Ovary (tissue), 9 donors: ENCODE data around the gene SPACA9. TPM values are rescaled to one million over a fixed set of nuclear protein-coding genes. Genes with fewer than 3 reads are reported as not detected.

Experiments used
- DNase-seq, 5 donors: peaks; one replicate each; pipeline ENCODE4 v3.0.0-alpha.2; 2019 to 2020
- H3K27ac ChIP-seq, 2 donors: fragments of 200-600 bp; one replicate each; pipeline versions ENCODE4 v1.5.1 to v1.8.0; 2019 to 2022
- H3K27me3 ChIP-seq: fragments of 200-600 bp; one replicate; pipeline ENCODE4 v1.8.0; 2022
- H3K36me3 ChIP-seq: fragments of 200-600 bp; sonication (generic); one replicate; pipeline ENCODE4 v1.5.1; 2019
- H3K4me1 ChIP-seq: one replicate; pipeline ENCODE4 v1.8.1; 2013; ENCODE audit warnings: mild to moderate bottlenecking, moderate library complexity; ENCODE audit not compliant: insufficient read depth
- H3K4me3 ChIP-seq: fragments of 200-600 bp; sonication (generic); one replicate; pipeline ENCODE4 v1.5.1; 2017
- H3K9me3 ChIP-seq, 2 donors: fragments of 200-600 bp in 1 of 2; sonication (generic) in 1 of 2; one replicate each; pipeline versions ENCODE4 v1.5.1 to v1.8.1; 2013 to 2019; ENCODE audit warnings: mild to moderate bottlenecking in 1 of 2, moderate library complexity in 1 of 2
- EP300 ChIP-seq: sonication (generic); formaldehyde crosslinking; IDR thresholded peaks from one replicate; pipeline ENCODE4 v1.6.1; 2017; ENCODE audit warnings: antibody characterized with exemption
- POLR2A ChIP-seq: fragments of 450-650 bp; IDR thresholded peaks from one replicate; pipeline ENCODE4 v1.6.1; 2017; ENCODE audit warnings: antibody characterized with exemption, mild to moderate bottlenecking, moderate library complexity
- WGBS, 3 donors: extraction: QIAGEN DNeasy Blood & Tissue Kit in 1 of 3; methylation state at CpG; one replicate each; pipeline versions ENCODE4 v1.1.5 to v1.1.7; 2013 to 2017; 5-methylcytosine and 5-hydroxymethylcytosine counted together
- intact Hi-C, 4 donors: fragments of 100-400 bp; cut with DNase I; formaldehyde crosslinking; loops; one replicate each; pipeline versions ENCODE4 v1.11.0 to v1.15.1; 2022 to 2023
- polyA plus RNA-seq, 2 donors: library from polyadenylated mRNA; stranded (reverse); fragments of 200-250 nt in 1 of 2; fragments of 350-450 nt in 1 of 2; fragmentation: Illumina TruSeq in 1 of 2; extraction: RNeasy Lipid Tissue Mini Kit (QIAGEN cat#74804) in 1 of 2; gene quantifications; one replicate each; pipeline ENCODE4 v1.2.3, GENCODE V29; 2013 to 2014
- total RNA-seq, 7 donors: library from RNA; depleted of rRNA in 2 of 7; stranded (reverse); fragments of >200 nt in 2 of 7; fragmentation: NEBNext Ultra II Directional in 3 of 7; extraction: Animal tissue kit (Norgen Biotek cat#: 25700) in 3 of 7; gene quantifications; one replicate each; pipeline versions ENCODE4 v1.1.0 to v1.2.4, GENCODE V29; 2016 to 2023
- TF ChIP-seq, protein P1 (sequence below), 3 donors: fragments of 450-650 bp in 2 of 3; fragments of 200-600 bp in 1 of 3; IDR thresholded peaks; one replicate each; pipeline versions ENCODE4 v1.5.1 to v1.8.0; 2016 to 2022; ENCODE audit warnings: antibody characterized with exemption in 3 of 3, mild to moderate bottlenecking in 1 of 3
- donor health status: DM: no; HTN: no; CAD: no; lungs with moderate emphysema.
- donor health status: DM: no; HTN: no; CAD: no.
- donor health status: Bipolar disorder and iron deficiency.
- donor health status: DM: yes; HTN: yes; CAD: no.
- donor health status: DM: no; HTN: no; CAD: no.
- donor health status: DM: yes; HTN: yes; CAD: no.

SPACA9 gene
- total and polyA plus RNA-seq, 9 donors, result 4.6 to 22.4 (median 8.6) TPM

DNA sequence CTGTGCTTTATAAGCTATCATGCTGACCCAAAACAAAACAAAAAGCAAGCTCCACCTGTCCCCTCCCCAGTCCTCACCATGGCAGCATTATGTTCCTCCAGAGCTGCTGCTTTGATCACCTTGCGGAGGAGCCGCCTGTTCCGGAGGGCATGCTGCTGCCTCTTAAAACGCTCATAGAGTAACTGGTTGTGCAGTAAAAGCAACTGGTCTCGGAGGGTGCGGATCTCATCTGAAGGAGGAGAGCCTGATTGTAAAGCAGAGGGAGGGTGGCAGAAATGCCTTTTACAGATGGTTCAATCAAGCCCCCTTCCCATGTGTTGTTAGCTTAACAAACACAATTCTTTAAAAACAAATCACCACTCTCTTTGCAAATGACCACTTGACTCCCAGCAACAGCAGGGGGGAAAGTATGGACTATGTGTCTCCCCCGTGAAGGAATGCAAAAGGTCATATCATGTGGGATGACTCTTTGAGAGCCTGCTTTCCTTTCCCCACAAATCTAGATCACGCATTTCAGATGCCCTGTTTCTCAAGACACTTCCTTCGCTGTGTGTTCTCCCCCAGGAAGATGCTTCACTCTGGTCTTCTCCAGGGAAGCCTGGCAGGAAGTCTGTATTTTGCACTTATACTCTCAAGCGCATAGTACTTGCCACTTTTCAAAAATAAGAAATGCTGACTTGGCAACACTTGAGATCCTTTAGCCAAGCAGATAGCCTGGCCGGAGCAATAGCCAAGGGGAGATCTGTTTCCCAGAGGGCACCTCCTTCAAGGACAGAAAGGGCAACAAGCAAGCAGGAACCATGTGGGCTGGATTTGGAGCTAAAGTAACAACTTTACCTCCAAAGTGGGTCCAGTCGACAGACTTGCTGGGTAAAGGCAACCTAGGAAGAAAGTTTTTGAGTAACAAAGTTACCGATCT is 25.1 kb downstream of the SPACA9 start:
- Histone ChIP-seq H3K36me3 (no peaks in the 10 kb centered on the region), H3K9me3 (no peaks in the 10 kb centered on the region), H3K27me3 (no peaks in the 10 kb centered on the region), H3K4me1 (no peaks in the 10 kb centered on the region), H3K27ac (no peak overlapping the region), H3K4me3 (no peak overlapping the region)
- TF ChIP-seq, protein P1, sequence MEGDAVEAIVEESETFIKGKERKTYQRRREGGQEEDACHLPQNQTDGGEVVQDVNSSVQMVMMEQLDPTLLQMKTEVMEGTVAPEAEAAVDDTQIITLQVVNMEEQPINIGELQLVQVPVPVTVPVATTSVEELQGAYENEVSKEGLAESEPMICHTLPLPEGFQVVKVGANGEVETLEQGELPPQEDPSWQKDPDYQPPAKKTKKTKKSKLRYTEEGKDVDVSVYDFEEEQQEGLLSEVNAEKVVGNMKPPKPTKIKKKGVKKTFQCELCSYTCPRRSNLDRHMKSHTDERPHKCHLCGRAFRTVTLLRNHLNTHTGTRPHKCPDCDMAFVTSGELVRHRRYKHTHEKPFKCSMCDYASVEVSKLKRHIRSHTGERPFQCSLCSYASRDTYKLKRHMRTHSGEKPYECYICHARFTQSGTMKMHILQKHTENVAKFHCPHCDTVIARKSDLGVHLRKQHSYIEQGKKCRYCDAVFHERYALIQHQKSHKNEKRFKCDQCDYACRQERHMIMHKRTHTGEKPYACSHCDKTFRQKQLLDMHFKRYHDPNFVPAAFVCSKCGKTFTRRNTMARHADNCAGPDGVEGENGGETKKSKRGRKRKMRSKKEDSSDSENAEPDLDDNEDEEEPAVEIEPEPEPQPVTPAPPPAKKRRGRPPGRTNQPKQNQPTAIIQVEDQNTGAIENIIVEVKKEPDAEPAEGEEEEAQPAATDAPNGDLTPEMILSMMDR (IDR thresholded peaks at IDR 0.05), result no peak
- no peak for TF ChIP-seq POLR2A
- intact Hi-C loops, result loop anchor here in 2 of 4 donors (10.0 kb wide), 2 partner anchors 99 to 239 kb away; partner anchors contain the start of gene DDX31 (in 1 of the 2)
- DNase-seq, result no peak
- WGBS, 3 donors, result 66 to 76% (median 74%) methylated on average over 13 of the region's 13 CpGs

DNA sequence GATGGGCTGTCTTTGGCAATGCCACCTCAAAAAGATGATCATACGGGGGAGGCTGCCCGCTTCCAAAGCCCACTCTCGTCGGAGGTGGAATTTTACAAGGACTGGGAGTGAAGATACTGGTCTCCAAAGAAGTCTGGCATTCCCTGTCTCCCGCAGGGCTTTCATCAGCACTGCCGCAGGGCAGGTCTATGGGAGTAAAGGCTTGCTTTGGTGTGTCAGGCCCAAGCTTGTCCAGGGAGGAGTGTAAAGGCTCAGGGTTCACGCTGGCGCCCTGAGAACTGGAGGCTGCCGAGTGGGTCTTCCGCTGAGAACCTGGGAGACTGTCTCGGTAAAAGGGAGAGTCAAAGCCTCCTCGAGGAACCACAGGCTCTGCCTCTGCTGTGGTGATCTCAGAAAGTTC is 27.0 kb downstream of the SPACA9 start:
- intact Hi-C loops, result loop anchor here in 2 of 4 donors (10.0 kb wide), 2 partner anchors 101 to 241 kb away; partner anchors contain the start of gene DDX31 (in 1 of the 2)
- 86 to 89% (median 87%) methylated on average over 12 of the region's 12 CpGs for WGBS, 3 donors

DNA sequence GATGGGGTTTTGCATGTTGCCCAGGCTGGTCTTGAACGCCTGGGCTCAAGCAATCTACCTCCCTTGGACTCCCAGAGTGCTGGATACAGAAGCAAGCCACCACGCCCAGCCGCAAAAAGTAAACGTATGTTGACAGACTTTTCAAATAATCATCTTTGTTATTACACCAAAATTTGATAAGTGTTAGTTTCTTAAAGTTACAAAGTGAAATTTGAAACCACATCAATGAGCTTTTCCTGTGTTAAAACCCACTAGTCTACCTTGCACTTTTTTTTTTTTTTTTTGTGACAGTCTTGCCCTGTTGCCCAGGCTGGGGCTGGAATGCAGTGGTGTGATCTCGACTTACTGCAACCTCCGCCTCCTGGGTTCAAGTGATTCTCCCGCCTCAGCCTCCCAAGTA is 29.9 kb downstream of the SPACA9 start:
- intact Hi-C loops, result loop anchor here in 2 of 4 donors (2.0 to 10.0 kb wide), 3 partner anchors 48 to 244 kb away; partner anchors contain the start of gene DDX31 (in 1 of the 2)
- H3K36me3 ChIP-seq, result no peaks in the 10 kb centered on the region
- WGBS, 3 donors, result 85 to 90% (median 88%) methylated on average over 7 of the region's 7 CpGs

More for the DNA sequence above, 27.0 kb downstream of the SPACA9 start:
- H3K27me3 ChIP-seq, result no peaks in the 10 kb centered on the region
- no peaks in the 10 kb centered on the region for H3K4me1 ChIP-seq
- H3K36me3 ChIP-seq, result no peaks in the 10 kb centered on the region
- TF ChIP-seq EP300 (no peak), POLR2A (no peak)
- TF ChIP-seq, protein P1 (IDR thresholded peaks at IDR 0.05), result no peak
- H3K9me3 ChIP-seq, result no peaks in the 10 kb centered on the region
- no peak for DNase-seq
- no peak overlapping the region for H3K4me3 ChIP-seq
- no peak overlapping the region for H3K27ac ChIP-seq

DNA sequence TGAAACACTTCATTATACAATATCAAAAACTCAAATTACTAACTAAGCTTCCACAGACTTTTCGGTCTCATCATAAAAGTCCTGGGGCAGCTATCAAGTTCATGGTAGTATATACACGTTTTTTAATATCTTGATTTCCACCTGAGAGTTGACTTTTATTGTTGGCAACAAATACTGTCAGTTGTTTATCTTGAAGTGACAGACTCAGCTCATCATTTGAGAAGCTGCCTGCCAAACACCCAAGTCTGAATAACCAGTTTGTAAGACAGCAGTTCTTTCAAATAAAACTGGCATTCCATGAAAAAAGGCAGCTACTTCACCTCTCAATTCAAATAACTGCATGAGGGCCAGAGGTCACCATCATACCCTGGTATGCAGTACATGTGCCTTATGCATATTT is 30.6 kb downstream of the SPACA9 start:
- DNase-seq, result no peak
- no peaks in the 10 kb centered on the region for H3K36me3 ChIP-seq
- no peak overlapping the region for H3K27ac ChIP-seq
- 79 to 83% (median 82%) methylated on average over 2 of the region's 2 CpGs for WGBS, 3 donors
- no peaks in the 10 kb centered on the region for H3K9me3 ChIP-seq
- no peaks in the 10 kb centered on the region for H3K4me1 ChIP-seq
- no peaks in the 10 kb centered on the region for H3K27me3 ChIP-seq
- intact Hi-C loops, result loop anchor here in 2 of 4 donors (2.0 to 10.0 kb wide), 3 partner anchors 49 to 245 kb away; partner anchors contain the start of gene DDX31 (in 1 of the 2)
- H3K4me3 ChIP-seq, result no peak overlapping the region
- TF ChIP-seq POLR2A (no peak), EP300 (no peak)
- TF ChIP-seq, protein P1 (IDR thresholded peaks at IDR 0.05), result no peak

More for the DNA sequence above, 29.9 kb downstream of the SPACA9 start:
- Histone ChIP-seq H3K4me3 (no peak overlapping the region), H3K27me3 (no peaks in the 10 kb centered on the region), H3K4me1 (no peaks in the 10 kb centered on the region), H3K27ac (no peak overlapping the region), H3K9me3 (no peaks in the 10 kb centered on the region)
- no peak for DNase-seq
- TF ChIP-seq, protein P1 (IDR thresholded peaks at IDR 0.05), result no peak
- TF ChIP-seq EP300 (no peak), POLR2A (no peak)
